ENCODE measurements around the gene LOXL1. TPM values are rescaled to one million over a fixed set of nuclear protein-coding genes. Genes with fewer than 3 reads are reported as not detected.

LOXL1 gene
- total and polyA plus RNA-seq, 3 experiments from 2014 or later: 1.3 to 3.1 (median 1.5) TPM

DNA sequence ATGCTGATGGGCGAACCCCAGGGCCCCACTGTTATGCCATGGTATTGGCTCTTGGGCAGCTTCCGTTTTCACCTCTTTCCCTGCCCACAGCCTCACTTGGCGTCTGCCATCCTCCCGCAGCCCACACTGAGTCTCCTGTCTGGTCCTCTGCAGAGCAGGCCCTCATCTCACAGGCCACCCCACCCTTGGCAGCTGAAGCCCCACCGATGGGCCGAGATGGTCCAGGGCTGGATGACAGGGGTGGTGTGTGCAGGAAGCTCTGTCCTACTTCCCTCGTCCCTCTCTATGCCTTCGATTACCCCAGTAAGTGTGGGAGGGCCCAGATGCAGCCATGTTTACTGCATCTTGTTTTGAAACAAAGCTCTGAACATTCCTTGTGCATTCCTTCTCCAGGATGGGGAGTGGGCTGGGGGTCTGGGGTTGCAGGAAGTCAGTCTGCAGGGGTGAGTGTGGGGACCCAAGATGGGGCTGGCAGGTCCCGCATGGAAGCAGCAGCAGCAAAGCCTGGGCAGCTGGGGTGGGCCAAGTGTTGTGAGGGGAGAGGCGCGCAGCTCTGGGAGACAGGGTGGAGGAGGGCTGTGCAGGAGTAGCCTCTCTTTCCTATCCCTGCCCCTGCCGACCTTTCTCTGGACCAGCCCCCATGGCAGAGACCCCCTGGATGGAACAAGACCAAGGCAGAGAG is 32.0 kb upstream of the LOXL1 start:
- H3K27me3 ChIP-seq (ENCODE audit: insufficient read depth, low read length, poor library complexity, severe bottlenecking): no peaks in the 10 kb centered on the region
- no peaks in the 10 kb centered on the region for H3K36me3 ChIP-seq (ENCODE audit: insufficient read depth, low read length)
- H3K4me3 Mint-ChIP-seq: no peak overlapping the region
- no peaks in the 10 kb centered on the region for H3K4me1 ChIP-seq (ENCODE audit: insufficient read depth, low read length)
- no peaks in the 10 kb centered on the region for H3K9me3 ChIP-seq (ENCODE audit: low read length)
- no peak for DNase-seq
- no peak overlapping the region for H3K27ac ChIP-seq (ENCODE audit: low read depth, low read length)
- H3K36me3 Mint-ChIP-seq: peaks cover 0 to 4% (median 0%) of the 10 kb centered on the region in 3 donors
- H3K27ac Mint-ChIP-seq: no peak overlapping the region
- no peak overlapping the region for H3K4me3 ChIP-seq (ENCODE audit: low read length)
- H3K9me3 Mint-ChIP-seq: no peaks in the 10 kb centered on the region
- ChIA-PET POLR2A (no interaction called here), CTCF (interaction anchor here (1.2 to 2.1 kb wide), 3 partner anchors 12 to 33 kb away, joined by 3 to 6 read pairs (median 4); no protein-coding TSS in a partner anchor)
- peaks cover 15 to 24% of the 10 kb centered on the region in 2 donors for H3K27me3 Mint-ChIP-seq
- H3K4me1 Mint-ChIP-seq: peaks cover 0 to 4% (median 1%) of the 10 kb centered on the region in 3 donors

DNA sequence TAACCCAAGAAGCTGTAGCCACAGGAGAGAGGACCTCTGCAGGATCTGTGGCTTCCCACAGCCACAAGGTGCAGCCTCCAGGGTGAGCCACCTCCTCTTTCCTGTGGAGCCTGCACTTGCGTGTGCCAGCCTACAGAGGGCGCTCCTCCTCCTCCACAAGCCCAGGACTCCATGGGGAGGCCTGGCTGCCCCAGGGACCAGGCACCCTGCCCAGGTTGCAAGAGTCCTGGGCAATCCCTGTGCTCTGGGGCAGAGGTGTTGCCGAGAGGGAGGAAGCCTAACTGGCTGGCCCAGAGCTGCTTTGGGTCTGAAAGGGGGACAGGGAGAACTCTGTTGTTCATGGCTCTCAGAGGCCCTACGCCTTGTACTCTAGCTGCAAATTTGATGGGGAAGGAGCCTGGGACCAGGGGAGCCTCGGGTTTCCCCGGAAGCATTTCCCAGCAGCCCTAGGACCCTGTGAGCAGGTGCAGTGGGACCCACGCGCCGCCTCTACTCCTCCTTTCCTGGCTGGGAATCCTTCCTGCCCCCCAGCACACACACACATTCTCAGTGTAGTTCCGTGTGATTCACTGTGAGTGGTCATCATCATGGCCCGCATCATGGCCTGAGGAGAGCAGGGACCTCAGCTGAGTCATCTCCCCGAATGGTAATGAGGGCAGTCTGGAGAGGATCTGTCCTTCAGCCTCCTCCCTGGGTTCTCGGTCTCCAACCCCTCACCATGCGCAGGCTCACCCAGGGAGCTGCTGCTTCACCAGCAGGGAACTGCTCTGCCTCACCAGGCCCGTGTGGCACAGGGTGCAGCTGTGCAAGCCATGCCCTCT is 28.6 kb upstream of the LOXL1 start:
- Histone ChIP-seq H3K27ac (ENCODE audit: low read depth, low read length) (no peak overlapping the region), H3K4me1 (ENCODE audit: insufficient read depth, low read length) (no peaks in the 10 kb centered on the region), H3K9me3 (ENCODE audit: low read length) (no peaks in the 10 kb centered on the region), H3K36me3 (ENCODE audit: insufficient read depth, low read length) (no peaks in the 10 kb centered on the region), H3K4me3 (ENCODE audit: low read length) (no peak overlapping the region), H3K27me3 (ENCODE audit: insufficient read depth, low read length, poor library complexity, severe bottlenecking) (no peaks in the 10 kb centered on the region)
- CTCF ChIA-PET: interaction anchor here (1.3 to 1.7 kb wide), 3 partner anchors 10 to 30 kb away, joined by 4 to 8 read pairs (median 7); no protein-coding TSS in a partner anchor
- POLR2A ChIA-PET: no interaction called here
- Mint-ChIP-seq H3K27ac (no peak overlapping the region), H3K36me3 (peaks cover 0 to 4% (median 0%) of the 10 kb centered on the region in 3 donors), H3K4me3 (no peak overlapping the region), H3K27me3 (peaks cover under 1 to 3% of the 10 kb centered on the region in 2 donors), H3K9me3 (no peaks in the 10 kb centered on the region), H3K4me1 (peaks cover 0 to 4% (median 1%) of the 10 kb centered on the region in 3 donors)
- peak; percentile 11 to 57 (median 38) for DNase-seq

DNA sequence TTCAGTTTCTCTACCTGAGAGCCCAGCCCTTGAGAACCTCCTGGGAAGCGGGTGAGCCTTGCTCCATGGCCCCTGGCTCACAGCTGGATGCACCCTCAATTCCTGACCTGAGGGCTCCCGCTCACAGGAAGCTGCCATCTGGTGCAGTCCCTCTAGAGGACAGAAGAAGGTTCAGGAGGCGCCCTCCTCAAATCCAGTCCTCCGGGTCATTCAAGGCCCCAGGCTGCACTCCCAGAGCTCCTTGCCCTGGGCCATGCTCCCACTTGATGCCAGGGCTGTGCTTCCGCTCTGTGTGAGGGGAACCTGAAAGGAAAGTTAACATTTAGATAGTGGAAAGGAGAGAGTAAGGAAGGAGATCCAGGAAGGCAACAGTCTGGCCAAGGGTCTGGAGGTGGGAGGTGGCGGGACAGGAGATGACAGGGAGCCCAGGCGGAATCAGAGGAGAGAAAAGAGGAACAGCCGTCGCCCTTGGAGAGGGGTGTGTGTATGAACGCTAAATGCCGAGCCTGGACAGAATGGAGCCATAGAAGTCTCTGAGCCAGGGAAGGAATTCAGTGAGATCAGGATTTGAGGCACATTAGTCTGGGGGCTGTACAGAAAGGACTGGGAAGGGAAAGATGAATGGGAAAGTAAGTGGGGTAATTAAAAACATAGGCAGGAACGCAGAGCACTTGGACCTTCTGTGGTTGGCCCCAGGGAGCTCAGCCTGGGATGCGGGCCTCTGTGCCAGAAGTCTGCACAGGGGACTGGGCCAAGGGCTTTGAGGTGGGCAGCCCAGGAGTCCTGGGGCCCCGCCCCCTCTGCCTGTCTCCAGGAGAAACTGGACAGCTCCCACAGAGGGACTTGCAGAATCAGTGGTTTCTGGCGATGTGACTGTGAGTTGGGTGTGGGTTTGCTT is 26.8 kb upstream of the LOXL1 start:
- H3K4me3 Mint-ChIP-seq: no peak overlapping the region

DNA sequence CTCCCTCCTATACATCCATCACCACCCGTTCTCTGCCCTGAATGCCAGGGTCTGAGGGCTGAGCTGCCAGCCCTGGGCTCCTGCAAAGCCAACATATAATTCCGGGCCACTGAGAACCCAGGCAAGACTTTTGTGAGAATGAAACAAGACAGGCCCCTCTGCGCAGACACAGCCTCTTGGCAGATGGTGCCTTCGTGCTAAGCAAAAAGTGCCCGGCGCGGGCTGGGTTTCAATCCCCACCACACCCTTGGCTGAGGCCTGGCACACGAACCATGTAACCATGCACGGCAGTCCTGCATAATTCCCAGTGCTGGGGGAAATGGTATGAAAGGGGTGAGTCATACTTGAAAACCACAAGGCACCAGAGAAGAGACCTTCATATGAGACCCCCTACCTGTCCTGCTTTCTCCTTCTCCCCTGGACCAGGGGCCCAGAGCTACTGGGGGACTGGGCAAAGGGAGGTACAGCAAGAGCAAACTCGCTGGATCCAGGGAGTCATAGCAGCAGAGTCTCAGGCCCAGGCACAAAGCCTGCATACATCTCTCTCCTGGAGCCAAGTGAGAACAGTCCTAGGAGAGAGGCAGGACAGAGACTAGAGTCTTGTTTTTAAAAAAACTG is 26.1 kb upstream of the LOXL1 start:
- Mint-ChIP-seq H3K36me3 (peaks cover 0 to 2% (median 0%) of the 10 kb centered on the region in 3 donors), H3K9me3 (no peaks in the 10 kb centered on the region), H3K4me1 (peaks cover 0 to 4% (median 1%) of the 10 kb centered on the region in 3 donors), H3K27ac (peak overlapping the region in 2 of 8 donors; percentile 11 to 43), H3K27me3 (no peaks in the 10 kb centered on the region), H3K4me3 (no peak overlapping the region)
- Histone ChIP-seq H3K4me3 (ENCODE audit: low read length) (no peak overlapping the region), H3K9me3 (ENCODE audit: low read length) (no peaks in the 10 kb centered on the region), H3K27ac (ENCODE audit: low read depth, low read length) (no peak overlapping the region), H3K4me1 (ENCODE audit: insufficient read depth, low read length) (no peaks in the 10 kb centered on the region), H3K27me3 (ENCODE audit: insufficient read depth, low read length, poor library complexity, severe bottlenecking) (no peaks in the 10 kb centered on the region), H3K36me3 (ENCODE audit: insufficient read depth, low read length) (no peaks in the 10 kb centered on the region)
- DNase-seq: no peak
- POLR2A ChIA-PET: no interaction called here
- CTCF ChIA-PET: interaction anchor here (1.3 kb wide), 1 partner anchor 8 kb away, joined by 3 read pairs; no protein-coding TSS in a partner anchor

More for the DNA sequence above, 26.8 kb upstream of the LOXL1 start:
- ChIA-PET CTCF (interaction anchor here (1.3 kb wide), 1 partner anchor 9 kb away, joined by 3 read pairs; no protein-coding TSS in a partner anchor), POLR2A (no interaction called here)
- no peak for DNase-seq
- Histone ChIP-seq H3K4me3 (ENCODE audit: low read length) (no peak overlapping the region), H3K9me3 (ENCODE audit: low read length) (no peaks in the 10 kb centered on the region), H3K27me3 (ENCODE audit: insufficient read depth, low read length, poor library complexity, severe bottlenecking) (no peaks in the 10 kb centered on the region), H3K4me1 (ENCODE audit: insufficient read depth, low read length) (no peaks in the 10 kb centered on the region), H3K27ac (ENCODE audit: low read depth, low read length) (no peak overlapping the region), H3K36me3 (ENCODE audit: insufficient read depth, low read length) (no peaks in the 10 kb centered on the region)
- peaks cover 0 to 4% (median 1%) of the 10 kb centered on the region in 3 donors for H3K4me1 Mint-ChIP-seq
- no peak overlapping the region for H3K27ac Mint-ChIP-seq
- no peaks in the 10 kb centered on the region for H3K9me3 Mint-ChIP-seq
- no peaks in the 10 kb centered on the region for H3K27me3 Mint-ChIP-seq
- peaks cover 0 to 2% (median 0%) of the 10 kb centered on the region in 3 donors for H3K36me3 Mint-ChIP-seq

DNA sequence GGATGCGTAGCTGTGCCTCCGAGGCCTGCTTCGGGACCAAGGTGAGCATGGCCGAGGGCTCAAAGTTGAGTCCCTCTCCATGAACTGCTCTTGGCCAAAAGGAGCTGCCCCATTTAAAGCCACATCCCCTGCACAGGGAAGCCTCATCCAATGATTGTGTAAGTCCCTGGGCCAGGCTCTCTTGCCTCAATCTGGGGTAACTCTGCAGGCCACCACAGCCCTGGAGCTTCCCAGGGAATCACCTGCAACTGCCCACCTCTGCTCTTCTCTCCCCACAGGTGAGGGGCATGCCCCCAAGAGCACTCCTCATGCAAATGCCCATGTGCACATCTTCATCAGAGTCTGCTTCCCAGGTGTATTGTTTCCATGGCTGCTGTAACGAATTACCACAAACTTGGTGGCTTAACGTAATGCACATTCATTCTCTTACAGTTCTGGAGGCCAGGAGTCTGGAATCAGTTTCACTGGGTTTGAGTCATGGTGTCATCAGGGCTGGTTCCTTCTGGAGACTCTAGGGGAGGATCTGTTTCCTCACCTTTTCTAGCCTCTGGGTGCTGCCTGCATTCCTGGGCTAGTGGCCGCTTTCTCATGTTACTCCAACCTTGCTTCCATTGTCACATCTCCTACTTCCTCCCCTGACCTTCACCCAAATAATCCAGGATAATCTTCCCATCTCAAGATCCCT is 25.0 kb upstream of the LOXL1 start:
- POLR2A ChIA-PET: no interaction called here
- no peaks in the 10 kb centered on the region for H3K4me1 ChIP-seq (ENCODE audit: insufficient read depth, low read length)
- no peaks in the 10 kb centered on the region for H3K9me3 ChIP-seq (ENCODE audit: low read length)
- no peaks in the 10 kb centered on the region for H3K36me3 ChIP-seq (ENCODE audit: insufficient read depth, low read length)
- no peak overlapping the region for H3K27ac ChIP-seq (ENCODE audit: low read depth, low read length)
- Mint-ChIP-seq H3K4me1 (peaks cover 0 to 4% (median 1%) of the 10 kb centered on the region in 3 donors), H3K36me3 (peaks cover 0 to 3% (median 2%) of the 10 kb centered on the region in 3 donors), H3K4me3 (no peak overlapping the region), H3K9me3 (no peaks in the 10 kb centered on the region), H3K27me3 (no peaks in the 10 kb centered on the region), H3K27ac (peak overlapping the region in 2 of 8 donors; percentile 30 to 52)
- no peaks in the 10 kb centered on the region for H3K27me3 ChIP-seq (ENCODE audit: insufficient read depth, low read length, poor library complexity, severe bottlenecking)
- H3K4me3 ChIP-seq (ENCODE audit: low read length): no peak overlapping the region
- no peak for DNase-seq
- CTCF ChIA-PET: no interaction called here

DNA sequence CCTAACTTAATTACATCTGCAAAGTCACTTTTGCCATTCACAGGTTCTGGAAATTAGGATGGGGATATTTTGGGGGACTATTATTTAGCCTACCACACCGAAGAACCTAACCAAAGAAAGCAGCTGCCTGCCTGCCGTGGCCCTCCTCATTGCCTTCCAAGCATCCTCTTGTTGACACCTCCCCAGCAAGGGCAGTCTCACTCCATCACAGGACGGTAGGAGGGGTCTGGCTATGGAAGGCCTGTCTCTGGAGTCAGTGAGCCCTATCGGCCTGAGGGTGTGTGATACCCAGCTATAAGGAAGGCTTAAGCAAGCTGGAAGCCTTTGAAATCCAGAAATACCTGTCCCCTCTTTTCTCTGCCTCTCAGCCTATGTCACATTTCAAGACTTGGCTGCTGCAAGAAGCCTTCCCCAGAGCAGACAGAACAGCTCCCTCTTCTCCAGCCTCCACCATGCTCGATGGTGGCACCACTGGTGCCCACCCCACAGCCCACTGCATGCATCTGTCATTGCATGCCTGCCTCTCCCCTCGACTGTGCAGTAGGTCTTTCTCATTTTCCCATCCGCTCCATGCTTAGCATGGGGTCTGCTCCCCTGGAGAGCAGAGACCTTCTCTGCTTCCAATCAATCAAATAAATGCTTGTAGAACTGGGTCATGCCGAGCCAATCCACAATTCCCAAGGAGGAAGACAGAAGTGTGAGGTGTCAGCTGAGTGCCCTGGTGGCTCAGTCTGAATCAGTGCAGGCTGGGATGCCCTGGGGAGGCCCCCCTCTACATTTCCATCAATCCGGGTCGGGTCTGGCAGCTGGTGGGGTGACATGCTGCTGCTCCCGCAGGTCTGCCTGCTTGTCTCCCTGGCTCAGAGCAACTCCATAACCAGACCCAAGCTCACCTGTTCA is 23.9 kb upstream of the LOXL1 start:
- Histone ChIP-seq H3K36me3 (ENCODE audit: insufficient read depth, low read length) (no peaks in the 10 kb centered on the region), H3K9me3 (ENCODE audit: low read length) (no peaks in the 10 kb centered on the region), H3K4me1 (ENCODE audit: insufficient read depth, low read length) (no peaks in the 10 kb centered on the region), H3K27me3 (ENCODE audit: insufficient read depth, low read length, poor library complexity, severe bottlenecking) (no peaks in the 10 kb centered on the region), H3K4me3 (ENCODE audit: low read length) (no peak overlapping the region), H3K27ac (ENCODE audit: low read depth, low read length) (no peak overlapping the region)
- H3K9me3 Mint-ChIP-seq: no peaks in the 10 kb centered on the region
- H3K27me3 Mint-ChIP-seq: no peaks in the 10 kb centered on the region
- peak overlapping the region in 1 of 8 donors; percentile 25 for H3K27ac Mint-ChIP-seq
- POLR2A ChIA-PET: no interaction called here
- no peak overlapping the region for H3K4me3 Mint-ChIP-seq
- no peak for DNase-seq
- H3K36me3 Mint-ChIP-seq: peaks cover 0 to 8% (median 2%) of the 10 kb centered on the region in 3 donors
- H3K4me1 Mint-ChIP-seq: no peaks in the 10 kb centered on the region
- CTCF ChIA-PET: no interaction called here
